Activated T-cell treated with anti-CD3 and anti-CD28 coated beads, Interleukin-2, amount 50 U/mL, for 4 hours (primary cell): Measurements from ENCODE around the gene SEPTIN8. TPM values are rescaled to one million over a fixed set of nuclear protein-coding genes. Genes with fewer than 3 reads are reported as not detected.
"Not testable (repeated sequence)": the region's sequence is repeated elsewhere in the genome, so short reads cannot be mapped to it uniquely, and the experiment has no call there.

Experiments
- ATAC-seq, 2 donors: fragments of 200-7000 bp; cut with Tn5 transposase; one replicate each; pipeline ENCODE4 v1.10.0; 2021
- DNase-seq: peaks from one replicate; pipeline ENCODE4 v3.0.0-alpha.2; 2020
- H3K27me3 Mint-ChIP-seq: one replicate; pipeline ENCODE4 v1.8.0; 2021; ENCODE audit warnings: low read depth, mixed read lengths
- H3K36me3 Mint-ChIP-seq: one replicate; pipeline ENCODE4 v1.8.0; 2022; ENCODE audit warnings: mixed read lengths; ENCODE audit not compliant: insufficient read depth
- H3K4me1 Mint-ChIP-seq: one replicate; pipeline ENCODE4 v1.8.0; 2021; ENCODE audit warnings: low read depth, mixed read lengths
- H3K4me3 Mint-ChIP-seq: one replicate; pipeline ENCODE4 v1.8.0; 2021; ENCODE audit warnings: mild to moderate bottlenecking, moderate library complexity, mixed read lengths
- H3K9me3 Mint-ChIP-seq: one replicate; pipeline ENCODE4 v1.8.0; 2021; ENCODE audit warnings: mixed read lengths
- total RNA-seq, 3 donors: library from RNA; stranded (reverse); gene quantifications; one replicate each; pipeline ENCODE4 v1.2.1, GENCODE V29; 2021

SEPTIN8 gene
- total RNA-seq, 3 donors from 2014 or later: 12.8 to 18.2 (median 13.7) TPM

DNA sequence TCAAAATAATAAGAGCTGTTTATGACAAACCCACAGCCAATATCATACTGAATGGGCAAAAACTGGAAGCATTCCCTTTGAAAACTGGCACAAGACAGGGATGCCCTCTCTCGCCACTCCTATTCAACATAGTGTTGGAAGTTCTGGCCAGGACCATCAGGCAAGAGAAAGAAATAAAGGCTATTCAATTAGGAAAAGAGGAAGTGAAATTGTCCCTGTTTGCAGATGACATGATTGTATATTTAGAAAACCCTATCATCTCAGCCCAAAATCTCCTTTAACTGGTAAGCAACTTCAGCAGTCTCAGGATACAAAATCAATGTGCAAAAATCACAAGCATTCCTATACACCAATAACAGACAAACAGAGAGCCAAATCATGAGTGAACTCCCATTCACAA, 27.2 kb upstream of the SEPTIN8 start:
- ATAC-seq, H3K4me1 Mint-ChIP-seq: not testable (repeated sequence)

DNA sequence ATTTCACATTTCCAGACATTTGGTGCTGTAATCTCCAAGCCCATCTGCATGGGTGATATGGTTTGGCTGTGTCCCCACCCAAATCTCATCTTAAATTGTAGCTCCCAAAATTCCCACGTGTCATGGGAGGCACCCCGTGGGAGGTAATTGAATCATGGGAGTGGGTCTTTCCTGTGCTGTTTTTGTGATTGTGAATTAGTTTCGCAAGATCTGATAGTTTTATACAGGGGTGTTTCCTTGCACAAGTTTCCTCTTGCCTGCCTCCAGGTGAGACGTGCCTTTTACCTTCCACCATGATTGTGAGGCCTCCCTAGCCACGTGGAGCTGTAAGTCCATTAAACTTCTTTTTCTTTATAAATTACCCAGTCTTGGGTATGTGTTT, 25.6 kb upstream of the SEPTIN8 start:
- not testable (repeated sequence) for DNase-seq, H3K4me1 Mint-ChIP-seq, H3K9me3 Mint-ChIP-seq, H3K36me3 Mint-ChIP-seq, ATAC-seq, H3K4me3 Mint-ChIP-seq
- H3K27me3 Mint-ChIP-seq: peaks cover 63% of the 10 kb centered on the region

More for the DNA sequence above, 27.2 kb upstream of the SEPTIN8 start:
- H3K36me3 Mint-ChIP-seq, DNase-seq, H3K9me3 Mint-ChIP-seq, H3K4me3 Mint-ChIP-seq: not testable (repeated sequence)
- peaks cover 61% of the 10 kb centered on the region for H3K27me3 Mint-ChIP-seq

DNA sequence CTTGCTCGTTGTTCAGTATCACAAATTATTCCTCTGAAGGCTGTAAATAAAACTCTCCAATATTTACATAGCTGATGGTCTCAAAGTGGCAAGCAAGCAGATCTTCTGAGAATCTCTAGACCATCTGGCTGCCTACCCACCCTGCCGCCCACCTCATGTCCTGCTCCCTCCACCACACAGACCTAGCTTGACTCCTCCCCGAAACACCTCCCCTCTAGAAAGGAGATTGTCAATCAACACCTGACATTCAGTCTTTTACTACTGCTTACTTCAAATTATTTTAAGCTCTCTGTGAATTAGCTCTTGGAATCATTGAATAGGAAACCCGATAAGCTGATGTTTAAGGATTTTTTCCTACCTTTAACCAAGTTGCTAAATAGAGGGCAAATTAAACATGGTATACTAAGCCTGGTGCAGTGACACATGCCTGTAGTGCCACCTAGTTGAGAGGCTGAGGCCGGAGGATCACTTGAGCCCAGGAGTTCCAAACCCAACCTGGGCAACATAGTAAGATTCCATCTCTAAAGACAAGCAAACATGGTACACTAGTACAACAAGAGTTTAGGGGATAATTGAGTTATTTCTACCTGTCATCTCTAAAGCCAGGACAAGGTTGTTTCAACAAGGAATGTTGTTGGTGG, 25.1 kb upstream of the SEPTIN8 start:
- no peaks in the 10 kb centered on the region for H3K9me3 Mint-ChIP-seq
- no peaks in the 10 kb centered on the region for H3K4me1 Mint-ChIP-seq
- DNase-seq (no peak), ATAC-seq (no peak)
- H3K4me3 Mint-ChIP-seq: no peak overlapping the region
- no peaks in the 10 kb centered on the region for H3K36me3 Mint-ChIP-seq
- H3K27me3 Mint-ChIP-seq: peaks cover 66% of the 10 kb centered on the region

DNA sequence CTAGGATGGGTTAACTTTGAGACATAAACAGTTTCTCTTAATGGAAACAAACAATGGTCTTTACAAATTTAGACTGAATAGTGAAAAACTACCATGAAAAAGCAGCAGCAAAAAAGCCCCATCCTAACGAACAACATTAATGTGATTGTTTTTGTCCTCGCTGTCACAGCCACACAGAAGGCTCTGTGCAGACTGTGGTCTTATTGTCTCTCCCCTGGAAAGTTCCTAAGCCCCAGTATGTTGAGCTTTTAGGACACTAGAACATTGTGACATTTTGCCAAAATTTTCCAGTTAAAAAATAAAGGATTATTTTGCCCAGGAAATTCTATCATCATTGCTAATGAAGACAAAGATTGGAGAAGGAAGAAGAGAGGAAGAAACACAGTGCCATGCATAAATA, 23.5 kb upstream of the SEPTIN8 start:
- ATAC-seq (no peak), DNase-seq (no peak)
- Mint-ChIP-seq H3K9me3 (no peaks in the 10 kb centered on the region), H3K4me3 (no peak overlapping the region), H3K27me3 (peaks cover 58% of the 10 kb centered on the region), H3K4me1 (no peaks in the 10 kb centered on the region), H3K36me3 (no peaks in the 10 kb centered on the region)

DNA sequence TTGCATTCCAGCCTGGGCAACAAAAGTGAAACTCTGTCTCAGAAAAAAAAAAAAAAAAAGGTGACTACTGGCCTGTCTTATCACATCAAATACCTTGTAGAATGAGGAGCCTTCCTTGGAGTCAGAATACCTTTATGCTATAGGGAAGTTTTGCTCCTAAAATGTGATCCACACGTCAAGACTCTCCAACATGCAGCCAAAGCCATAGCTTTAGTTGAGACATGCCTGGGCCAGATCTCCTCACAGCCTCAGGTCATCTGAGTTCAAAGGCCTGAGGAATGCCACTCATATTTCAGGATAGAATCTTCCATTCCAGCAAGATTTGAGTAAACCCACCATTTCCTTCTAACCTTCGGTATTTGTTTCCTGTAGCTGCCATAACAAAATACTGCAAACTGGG, 22.4 kb upstream of the SEPTIN8 start:
- Mint-ChIP-seq H3K4me1 (no peaks in the 10 kb centered on the region), H3K27me3 (peaks cover 52% of the 10 kb centered on the region), H3K4me3 (no peak overlapping the region), H3K36me3 (no peaks in the 10 kb centered on the region), H3K9me3 (no peaks in the 10 kb centered on the region)
- DNase-seq: no peak
- ATAC-seq: no peak

DNA sequence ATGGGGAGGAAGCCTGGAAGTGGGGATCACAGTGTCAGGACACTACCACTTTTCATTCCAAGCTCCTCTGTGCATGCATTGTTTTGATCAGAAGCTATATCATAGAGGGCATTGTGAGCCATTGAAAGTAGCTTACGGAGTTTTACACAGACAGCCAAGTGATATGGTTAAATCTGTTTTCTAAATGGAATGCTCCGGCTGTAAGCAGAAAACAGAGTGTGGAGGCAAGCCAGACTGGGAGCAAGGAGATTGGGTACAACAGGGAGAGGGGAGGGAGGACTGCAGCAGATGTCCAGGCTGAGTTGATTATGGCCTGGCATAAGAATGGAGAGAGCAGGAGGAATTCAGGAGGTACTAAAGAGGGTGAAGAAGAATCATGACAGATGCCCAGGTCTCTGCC, 20.6 kb upstream of the SEPTIN8 start:
- peaks cover 45% of the 10 kb centered on the region for H3K27me3 Mint-ChIP-seq

DNA sequence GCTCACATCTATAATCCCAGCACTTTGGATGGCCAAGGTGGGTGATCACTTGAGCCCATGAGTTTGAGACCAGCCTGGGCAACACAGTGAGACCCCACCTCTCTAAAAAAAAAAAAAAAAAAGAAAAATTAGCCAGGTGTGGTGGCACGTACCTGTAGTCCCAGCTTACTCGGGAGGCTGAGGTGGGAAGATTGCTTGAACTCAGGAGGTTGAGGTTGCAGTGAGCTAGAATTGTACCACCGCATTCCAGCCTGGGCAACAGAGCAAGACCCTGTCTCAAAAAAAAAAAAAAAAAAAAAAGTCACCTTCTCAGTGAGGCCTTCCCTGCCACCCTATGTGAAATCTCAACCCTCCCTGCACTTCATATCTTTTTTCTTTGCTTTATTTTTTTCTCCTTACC, 14.0 kb upstream of the SEPTIN8 start:
- ATAC-seq: no peak
- H3K4me3 Mint-ChIP-seq: no peak overlapping the region
- no peaks in the 10 kb centered on the region for H3K4me1 Mint-ChIP-seq
- DNase-seq: no peak
- no peaks in the 10 kb centered on the region for H3K36me3 Mint-ChIP-seq
- peaks cover 15% of the 10 kb centered on the region for H3K27me3 Mint-ChIP-seq
- no peaks in the 10 kb centered on the region for H3K9me3 Mint-ChIP-seq

More for the DNA sequence above, 20.6 kb upstream of the SEPTIN8 start:
- H3K9me3 Mint-ChIP-seq: no peaks in the 10 kb centered on the region
- no peaks in the 10 kb centered on the region for H3K4me1 Mint-ChIP-seq
- no peak for ATAC-seq
- H3K36me3 Mint-ChIP-seq: no peaks in the 10 kb centered on the region
- no peak overlapping the region for H3K4me3 Mint-ChIP-seq
- DNase-seq: no peak

DNA sequence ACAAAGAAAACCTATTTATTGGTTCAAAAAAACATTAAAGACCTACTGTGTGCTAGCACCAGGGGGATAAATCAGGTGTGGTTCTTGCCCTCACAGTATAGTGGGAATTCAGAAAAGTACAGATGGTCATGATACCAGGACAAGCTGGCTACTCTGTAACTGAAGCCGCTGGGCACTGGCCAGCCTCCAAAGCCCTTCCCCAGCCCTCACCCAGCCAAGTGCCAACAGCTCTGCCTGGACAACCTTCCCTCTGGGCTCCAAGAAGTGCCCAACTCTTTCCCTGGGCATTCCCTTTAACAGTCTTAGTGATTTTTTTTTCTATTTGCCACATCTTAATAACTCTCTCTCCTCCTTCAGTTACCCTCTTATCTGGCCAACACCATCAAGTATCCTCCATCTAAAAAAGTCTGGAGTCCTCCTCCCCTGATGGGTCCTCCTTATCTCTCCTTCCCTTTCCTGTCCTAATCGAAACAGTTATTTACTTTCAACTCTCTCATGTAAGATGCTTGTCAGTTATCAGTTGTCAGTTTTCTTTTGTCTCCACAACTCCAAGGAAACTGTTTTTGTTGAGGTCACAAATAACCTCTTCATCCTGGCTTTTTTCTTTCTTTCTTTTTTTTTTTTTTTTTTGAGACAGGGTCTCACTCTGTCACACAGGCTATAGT, 13.3 kb upstream of the SEPTIN8 start:
- ATAC-seq: no peak
- no peaks in the 10 kb centered on the region for H3K4me1 Mint-ChIP-seq
- no peak overlapping the region for H3K4me3 Mint-ChIP-seq
- DNase-seq: no peak
- no peaks in the 10 kb centered on the region for H3K9me3 Mint-ChIP-seq
- peaks cover 18% of the 10 kb centered on the region for H3K27me3 Mint-ChIP-seq
- no peaks in the 10 kb centered on the region for H3K36me3 Mint-ChIP-seq

DNA sequence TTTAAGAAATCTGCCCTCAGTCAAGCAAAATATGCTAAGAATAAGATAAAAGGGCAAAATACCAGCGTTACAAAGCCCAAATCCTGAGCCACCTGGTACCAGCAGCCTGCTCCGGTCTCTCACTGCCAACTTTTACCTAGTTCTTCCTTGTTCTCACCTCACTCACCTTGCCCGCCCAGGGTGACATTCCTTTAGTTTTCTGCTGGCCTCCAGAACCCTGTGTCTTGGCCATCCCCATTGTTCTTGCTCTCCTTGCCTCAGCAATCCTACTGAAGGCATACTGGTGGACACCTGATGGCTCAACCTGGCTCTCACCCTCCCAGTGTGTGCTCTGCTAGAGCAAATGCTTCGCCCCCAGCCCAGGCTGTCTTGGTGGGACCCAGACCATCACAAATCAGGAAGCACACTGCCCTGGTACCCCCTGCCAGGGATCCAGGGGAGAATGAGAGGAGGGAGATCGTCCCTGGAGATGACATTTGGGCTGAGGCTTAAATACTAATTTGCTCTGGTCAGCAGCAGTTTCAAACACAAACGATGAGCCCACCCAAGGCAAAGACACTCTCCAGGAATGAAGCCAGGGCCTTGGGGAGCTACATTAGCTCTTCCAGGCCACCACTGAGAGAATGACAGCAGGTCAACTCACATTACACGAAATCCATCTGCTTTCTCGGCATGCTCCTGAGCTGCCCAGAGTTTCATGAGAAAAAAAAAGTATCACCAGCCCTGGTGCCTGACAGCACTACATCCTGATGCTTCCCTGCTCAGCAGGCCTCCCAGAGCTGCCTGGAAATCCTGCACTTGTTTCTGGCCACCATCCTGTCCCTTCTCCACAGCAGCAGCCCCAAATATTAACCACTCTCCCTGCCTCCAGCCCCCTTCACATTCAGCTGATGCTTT, 12.2 kb upstream of the SEPTIN8 start:
- H3K36me3 Mint-ChIP-seq: no peaks in the 10 kb centered on the region
- ATAC-seq (no peak), DNase-seq (no peak)
- H3K9me3 Mint-ChIP-seq: no peaks in the 10 kb centered on the region
- no peaks in the 10 kb centered on the region for H3K4me1 Mint-ChIP-seq
- H3K4me3 Mint-ChIP-seq: no peak overlapping the region
- H3K27me3 Mint-ChIP-seq: peaks cover 18% of the 10 kb centered on the region

DNA sequence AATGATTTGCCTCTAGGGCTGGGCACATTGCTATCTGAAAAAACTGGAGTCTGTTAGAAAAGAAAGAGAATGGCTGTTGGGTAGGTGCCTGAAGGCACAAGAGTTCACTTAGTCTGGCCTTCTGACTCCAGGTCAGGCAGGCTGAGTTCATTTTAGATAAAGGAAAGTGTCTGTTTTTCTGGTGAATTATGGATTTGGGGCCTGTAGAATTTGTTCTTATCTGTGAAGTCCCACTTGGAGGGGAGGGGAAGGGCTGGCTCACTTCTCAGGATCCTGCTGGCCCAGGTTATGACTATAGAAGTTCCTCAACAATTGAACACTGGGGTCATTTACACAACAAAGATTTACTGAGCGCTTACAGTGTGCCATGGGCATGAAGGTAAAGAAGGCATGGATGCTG, 11.5 kb upstream of the SEPTIN8 start:
- Mint-ChIP-seq H3K36me3 (no peaks in the 10 kb centered on the region), H3K4me1 (no peaks in the 10 kb centered on the region), H3K4me3 (no peak overlapping the region), H3K27me3 (peaks cover 16% of the 10 kb centered on the region), H3K9me3 (no peaks in the 10 kb centered on the region)
- no peak for DNase-seq
- no peak for ATAC-seq

DNA sequence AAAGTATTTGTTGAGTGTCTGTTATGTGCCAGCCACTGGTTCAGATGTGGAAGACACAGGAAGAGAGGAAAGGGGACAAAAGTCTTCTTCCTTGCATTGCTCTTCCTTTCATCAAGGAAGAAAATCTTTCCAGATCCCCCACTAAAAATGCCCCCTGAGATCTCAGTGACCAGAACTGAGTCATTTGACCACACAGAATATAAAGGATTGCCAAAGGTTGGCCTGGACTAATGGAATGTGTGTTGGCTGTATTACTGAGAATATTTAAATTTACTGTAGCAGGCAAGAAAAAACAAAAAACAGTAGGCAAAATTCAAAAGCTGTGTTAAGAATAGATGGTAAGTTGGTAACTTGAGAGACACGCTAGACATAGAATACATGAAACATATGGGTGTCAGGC, 10.0 kb upstream of the SEPTIN8 start:
- no peaks in the 10 kb centered on the region for H3K36me3 Mint-ChIP-seq
- no peak for ATAC-seq
- no peak for DNase-seq
- no peaks in the 10 kb centered on the region for H3K9me3 Mint-ChIP-seq
- H3K4me3 Mint-ChIP-seq: no peak overlapping the region
- H3K4me1 Mint-ChIP-seq: no peaks in the 10 kb centered on the region
- H3K27me3 Mint-ChIP-seq: peaks cover 22% of the 10 kb centered on the region

DNA sequence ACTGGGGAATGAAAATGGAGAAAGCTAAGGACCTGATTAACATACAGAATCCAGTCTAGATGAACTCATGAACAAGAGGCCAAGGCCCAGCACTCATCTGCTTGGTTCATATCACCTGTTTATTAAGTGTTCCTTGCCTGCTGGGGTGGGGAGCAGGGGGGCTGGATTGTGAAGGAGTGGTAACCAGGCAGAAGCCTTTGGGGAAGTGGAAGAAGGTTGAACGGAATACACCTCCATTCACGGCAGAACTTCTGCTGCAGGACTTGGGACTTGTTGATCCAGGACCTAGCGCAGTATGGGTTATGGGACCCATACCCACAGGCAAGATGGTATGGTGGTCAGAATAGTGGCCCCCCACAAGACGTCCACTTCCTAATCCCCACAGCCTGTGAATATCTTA, 8.8 kb upstream of the SEPTIN8 start:
- DNase-seq (no peak), ATAC-seq (no peak)
- H3K9me3 Mint-ChIP-seq: no peaks in the 10 kb centered on the region
- peaks cover 27% of the 10 kb centered on the region for H3K27me3 Mint-ChIP-seq
- H3K36me3 Mint-ChIP-seq: no peaks in the 10 kb centered on the region
- peaks cover 3% of the 10 kb centered on the region for H3K4me1 Mint-ChIP-seq
- no peak overlapping the region for H3K4me3 Mint-ChIP-seq

DNA sequence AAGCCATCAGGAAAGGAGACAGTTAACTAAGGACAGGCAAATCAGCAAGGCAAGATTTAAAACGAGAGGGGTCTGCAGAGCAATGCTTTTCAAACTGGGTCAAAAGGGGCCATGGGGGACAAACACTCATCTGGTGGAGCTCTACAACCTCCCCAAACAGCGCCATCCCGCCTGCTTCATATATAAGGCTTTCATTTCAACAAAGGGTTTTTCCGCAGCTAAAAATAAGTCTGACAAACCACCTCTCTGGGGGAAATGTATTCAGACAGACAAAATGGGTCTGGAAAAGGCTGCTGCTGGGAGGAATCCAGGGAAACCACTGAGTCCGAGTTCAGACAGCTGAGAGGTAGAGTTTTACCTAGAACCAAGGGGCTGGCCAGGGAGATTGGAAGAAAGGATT, 8.3 kb upstream of the SEPTIN8 start:
- Mint-ChIP-seq H3K4me3 (no peak overlapping the region), H3K27me3 (peaks cover 27% of the 10 kb centered on the region), H3K4me1 (peaks cover 7% of the 10 kb centered on the region), H3K9me3 (no peaks in the 10 kb centered on the region), H3K36me3 (no peaks in the 10 kb centered on the region)
- ATAC-seq: no peak
- DNase-seq: no peak

DNA sequence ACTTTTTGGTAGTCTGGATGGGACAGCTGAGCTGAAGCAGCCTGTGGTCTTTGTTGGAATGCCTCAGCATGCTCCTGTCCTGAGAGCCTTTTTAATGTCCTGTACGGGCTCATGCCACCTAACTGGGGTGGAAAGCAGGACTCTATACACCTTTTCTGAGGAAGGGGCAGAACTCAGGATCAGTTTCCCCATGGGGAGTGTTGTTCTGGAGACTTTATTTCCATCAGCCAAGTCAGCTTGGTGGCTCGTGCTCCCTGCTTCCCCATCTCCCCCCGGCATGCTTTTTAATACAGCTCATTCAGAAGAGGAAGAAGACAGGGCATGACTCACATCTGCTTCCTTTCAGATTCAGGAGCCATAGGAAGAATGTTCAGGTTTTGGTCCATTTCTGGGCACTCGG, 5.1 kb upstream of the SEPTIN8 start:
- H3K9me3 Mint-ChIP-seq: no peaks in the 10 kb centered on the region
- peaks cover 15% of the 10 kb centered on the region for H3K4me1 Mint-ChIP-seq
- peaks cover 36% of the 10 kb centered on the region for H3K27me3 Mint-ChIP-seq
- no peak overlapping the region for H3K4me3 Mint-ChIP-seq
- ATAC-seq: no peak
- H3K36me3 Mint-ChIP-seq: no peaks in the 10 kb centered on the region
- no peak for DNase-seq

DNA sequence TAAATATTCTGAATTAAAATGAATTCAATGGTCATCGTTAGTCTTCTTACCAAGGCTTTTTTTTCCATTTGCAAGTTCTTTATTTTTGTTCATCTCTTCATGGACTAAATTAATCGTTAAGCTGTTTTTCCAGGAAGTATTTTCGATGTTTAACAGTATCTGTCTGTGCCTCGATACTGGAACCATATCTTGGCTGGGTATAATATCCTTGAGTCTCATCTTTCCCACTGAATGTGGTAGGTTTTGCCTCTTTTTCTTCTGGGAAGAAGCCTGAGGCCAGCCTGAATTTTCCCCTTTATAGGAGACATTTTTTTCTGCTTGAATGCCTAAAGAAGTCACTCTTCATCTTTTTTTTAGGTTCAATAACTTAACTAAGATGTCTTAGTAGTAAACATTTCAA, 4.0 kb upstream of the SEPTIN8 start:
- peaks cover 36% of the 10 kb centered on the region for H3K27me3 Mint-ChIP-seq
- DNase-seq (no peak), ATAC-seq (no peak)
- no peak overlapping the region for H3K4me3 Mint-ChIP-seq
- H3K4me1 Mint-ChIP-seq: peaks cover 18% of the 10 kb centered on the region
- no peaks in the 10 kb centered on the region for H3K9me3 Mint-ChIP-seq
- no peaks in the 10 kb centered on the region for H3K36me3 Mint-ChIP-seq
